ENCODE measurements around the gene MDN1. TPM values are rescaled to one million over a fixed set of nuclear protein-coding genes. Genes with fewer than 3 reads are reported as not detected.

The MDN1 gene
- total and polyA plus RNA-seq, 2 of the 13 experiments (the other 11 are each of a cell fraction or from before 2014, with no cell fraction given) = 18.8 to 52.9 TPM

DNA sequence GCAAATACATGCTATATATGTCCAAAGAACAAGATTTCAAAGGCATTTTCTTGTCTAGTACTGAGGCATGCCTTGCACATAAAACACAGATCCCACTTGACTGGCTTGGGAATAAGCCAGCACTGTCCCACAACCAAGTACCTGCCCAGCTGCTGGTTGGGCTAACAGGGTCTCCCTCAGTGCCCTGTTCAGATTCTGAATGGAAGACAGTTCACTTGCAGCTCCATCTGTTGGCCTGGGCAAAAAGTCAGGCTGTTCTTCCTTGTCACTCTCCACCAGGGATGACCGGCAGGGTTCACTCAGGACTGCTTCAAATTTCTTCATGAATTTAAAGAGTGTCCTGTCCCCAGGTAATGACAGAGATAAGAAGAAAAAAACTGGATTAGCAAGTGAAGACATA, 136.6 kb downstream of the MDN1 start (continued):
- TF ChIP-seq ZBTB40 (IDR thresholded peaks at IDR 0.05) (no peak), ZBTB40 (CRISPR knock-in tag; IDR thresholded peaks at IDR 0.05) (no peak), MAX (IDR thresholded peaks at IDR 0.05) (no peak), DMAP1 (CRISPR knock-in tag; IDR thresholded peaks at IDR 0.05) (no peak)

Data from HepG2 (cell line).